Measurements from ENCODE around the gene ESR1.

GRCh38 chr6:152123076-152123475, 315.6 kb downstream of the ESR1 start:
- TF ChIP-seq CTCF (IDR thresholded peaks at IDR 0.05), result no peak
- no peak for TF ChIP-seq POLR2A (IDR thresholded peaks at IDR 0.05)
